GM12874 (cell line): ENCODE measurements around the gene CEP89.

Experiments used
- TF ChIP-seq, protein P1 (sequence below): IDR thresholded peaks from 2 replicates; pipeline ENCODE4 v1.5.1; 2011; ENCODE audit warnings: low read depth, mild to moderate bottlenecking, control low read depth, low read length, moderate library complexity; ENCODE audit not compliant: insufficient read depth

CEP89 gene

DNA sequence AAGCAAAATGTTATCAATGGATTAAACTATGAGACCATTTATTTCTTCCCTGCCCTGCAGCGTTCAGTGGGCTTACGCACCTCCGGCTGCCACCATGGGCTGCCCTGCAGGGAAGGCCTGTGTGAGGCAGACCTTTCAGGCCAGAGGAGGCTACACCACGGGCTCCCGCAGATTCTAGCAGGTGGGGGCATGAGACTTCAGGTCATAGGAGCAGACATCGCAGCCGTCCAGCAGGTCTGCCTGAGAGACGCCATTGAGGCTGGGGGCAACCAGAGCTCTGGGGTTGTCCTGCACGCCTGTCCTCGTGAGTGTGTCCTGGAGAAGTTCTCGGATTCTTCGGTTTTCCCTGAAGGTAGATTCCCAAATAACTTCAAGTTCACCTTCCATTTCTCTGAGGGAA, 92.8 kb downstream of the CEP89 start:
- TF ChIP-seq, protein P1, sequence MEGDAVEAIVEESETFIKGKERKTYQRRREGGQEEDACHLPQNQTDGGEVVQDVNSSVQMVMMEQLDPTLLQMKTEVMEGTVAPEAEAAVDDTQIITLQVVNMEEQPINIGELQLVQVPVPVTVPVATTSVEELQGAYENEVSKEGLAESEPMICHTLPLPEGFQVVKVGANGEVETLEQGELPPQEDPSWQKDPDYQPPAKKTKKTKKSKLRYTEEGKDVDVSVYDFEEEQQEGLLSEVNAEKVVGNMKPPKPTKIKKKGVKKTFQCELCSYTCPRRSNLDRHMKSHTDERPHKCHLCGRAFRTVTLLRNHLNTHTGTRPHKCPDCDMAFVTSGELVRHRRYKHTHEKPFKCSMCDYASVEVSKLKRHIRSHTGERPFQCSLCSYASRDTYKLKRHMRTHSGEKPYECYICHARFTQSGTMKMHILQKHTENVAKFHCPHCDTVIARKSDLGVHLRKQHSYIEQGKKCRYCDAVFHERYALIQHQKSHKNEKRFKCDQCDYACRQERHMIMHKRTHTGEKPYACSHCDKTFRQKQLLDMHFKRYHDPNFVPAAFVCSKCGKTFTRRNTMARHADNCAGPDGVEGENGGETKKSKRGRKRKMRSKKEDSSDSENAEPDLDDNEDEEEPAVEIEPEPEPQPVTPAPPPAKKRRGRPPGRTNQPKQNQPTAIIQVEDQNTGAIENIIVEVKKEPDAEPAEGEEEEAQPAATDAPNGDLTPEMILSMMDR, result no peak

GRCh38 chr19:32877977-32878745, 93.6 kb downstream of the CEP89 start:
- TF ChIP-seq, protein P1, result no peak

DNA sequence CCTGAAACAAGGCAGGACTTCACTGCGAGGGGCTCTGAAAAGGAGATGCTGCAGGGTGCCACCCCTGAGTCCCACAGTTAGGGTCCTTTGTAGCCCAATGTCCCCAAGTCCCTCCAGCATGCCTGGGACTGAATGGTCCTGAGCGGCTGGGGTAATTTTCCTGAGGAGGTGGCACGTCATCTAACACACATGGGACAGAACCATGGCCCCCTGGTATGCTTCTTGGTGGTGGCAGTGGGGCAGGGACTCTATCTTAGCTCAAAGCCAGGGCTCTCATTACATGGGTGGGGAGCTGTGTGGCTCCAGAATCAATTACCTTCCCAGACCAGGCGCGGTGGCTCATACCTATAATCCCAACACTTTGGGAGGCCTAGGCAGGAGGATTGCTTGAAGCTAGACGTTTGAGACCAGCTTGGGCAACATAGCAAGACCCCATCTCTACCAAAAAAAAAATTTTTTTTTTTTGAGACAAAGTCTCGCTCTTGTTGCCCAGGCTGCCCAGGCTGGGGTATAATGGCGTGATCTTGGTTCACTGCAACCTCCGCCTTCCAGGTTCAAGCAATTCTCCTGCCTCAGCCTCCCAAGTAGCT, 94.3 kb downstream of the CEP89 start:
- TF ChIP-seq, protein P1, result no peak

- TF ChIP-seq, protein P1, result no peak
These were observed 94.9 kb downstream of the CEP89 start for GRCh38 chr19:32876919-32877285.

DNA sequence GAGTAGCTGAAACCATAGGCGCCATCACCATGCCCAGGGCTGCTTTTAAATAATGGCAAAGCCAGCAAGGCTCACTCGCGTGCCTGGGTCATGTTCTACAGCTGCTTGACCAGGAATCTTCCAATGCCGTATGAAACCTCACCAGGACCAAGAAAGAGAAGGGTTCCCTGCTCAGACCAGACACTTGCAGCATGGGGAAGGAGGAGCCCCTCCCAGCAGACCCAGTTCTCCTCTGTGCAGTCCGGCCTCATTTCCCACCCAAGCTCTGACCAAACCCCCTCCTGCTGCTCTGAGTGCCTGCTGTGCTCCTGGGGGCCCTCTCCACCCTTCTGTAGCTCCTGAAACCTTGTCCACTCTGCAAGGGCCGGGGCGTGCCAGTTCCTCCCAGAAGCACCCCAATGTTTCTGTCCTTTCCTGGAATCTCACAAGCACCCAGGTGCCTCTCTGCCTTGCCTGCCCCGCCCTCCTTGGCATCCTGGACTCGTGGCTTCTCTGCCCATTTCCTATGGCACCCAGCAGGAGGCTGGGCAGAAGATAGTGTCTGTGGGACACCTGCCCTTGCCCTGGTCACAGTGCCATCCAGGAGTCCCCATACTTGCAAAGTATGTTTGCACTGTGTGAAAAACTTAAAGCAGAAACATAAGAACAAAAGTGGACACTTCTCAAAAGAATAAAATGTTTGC, 95.4 kb downstream of the CEP89 start:
- TF ChIP-seq, protein P1, result no peak

DNA sequence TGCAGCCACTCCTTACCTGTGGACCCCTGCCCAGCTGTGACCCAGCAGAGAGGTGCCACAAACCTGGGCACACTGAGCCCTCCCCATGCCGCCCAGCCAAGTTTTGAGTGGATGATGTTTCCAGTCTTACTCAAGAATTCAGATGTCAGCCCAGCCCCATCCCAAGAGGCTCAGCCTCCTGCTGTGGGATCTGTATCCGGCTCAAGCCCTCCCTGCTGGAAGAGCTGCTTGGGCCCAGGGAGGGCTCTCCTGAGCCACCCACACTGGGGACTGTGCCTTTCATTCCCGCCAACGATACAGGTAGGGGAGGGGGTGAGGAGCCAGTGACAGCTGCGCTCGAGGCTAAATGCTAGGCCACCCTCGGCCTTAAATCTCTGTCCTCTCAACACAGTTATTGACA, 96.3 kb downstream of the CEP89 start:
- TF ChIP-seq, protein P1, result no peak

GRCh38 chr19:32874605-32875004, 97.2 kb downstream of the CEP89 start:
- TF ChIP-seq, protein P1, result no peak
